Measurements from ENCODE around the gene ASCC1.

DNA sequence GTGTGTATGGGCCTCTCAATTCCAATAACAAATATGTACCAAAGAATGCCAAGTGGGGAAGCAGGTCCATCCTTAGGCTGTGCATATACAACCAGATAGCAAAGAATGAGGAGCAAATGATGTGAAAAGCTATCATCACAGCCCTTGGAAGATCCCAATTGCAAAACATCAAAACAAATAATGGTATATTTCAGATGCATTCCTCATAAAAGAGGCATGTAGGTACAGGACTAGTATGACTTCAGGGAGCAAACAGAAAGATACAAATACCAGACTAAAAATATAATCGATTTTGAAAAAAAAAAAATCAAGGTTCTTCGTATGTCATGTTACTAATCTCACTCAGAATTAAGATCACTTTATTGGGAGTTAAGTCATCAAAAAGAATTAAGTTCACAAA is 109.2 kb downstream of the ASCC1 start:
- TF ChIP-seq, protein P1, sequence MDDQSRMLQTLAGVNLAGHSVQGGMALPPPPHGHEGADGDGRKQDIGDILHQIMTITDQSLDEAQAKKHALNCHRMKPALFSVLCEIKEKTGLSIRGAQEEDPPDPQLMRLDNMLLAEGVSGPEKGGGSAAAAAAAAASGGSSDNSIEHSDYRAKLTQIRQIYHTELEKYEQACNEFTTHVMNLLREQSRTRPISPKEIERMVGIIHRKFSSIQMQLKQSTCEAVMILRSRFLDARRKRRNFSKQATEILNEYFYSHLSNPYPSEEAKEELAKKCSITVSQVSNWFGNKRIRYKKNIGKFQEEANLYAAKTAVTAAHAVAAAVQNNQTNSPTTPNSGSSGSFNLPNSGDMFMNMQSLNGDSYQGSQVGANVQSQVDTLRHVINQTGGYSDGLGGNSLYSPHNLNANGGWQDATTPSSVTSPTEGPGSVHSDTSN (CRISPR knock-in tag; IDR thresholded peaks at IDR 0.05; ENCODE audit: borderline replicate concordance) = no peak
- TF ChIP-seq, protein P2, sequence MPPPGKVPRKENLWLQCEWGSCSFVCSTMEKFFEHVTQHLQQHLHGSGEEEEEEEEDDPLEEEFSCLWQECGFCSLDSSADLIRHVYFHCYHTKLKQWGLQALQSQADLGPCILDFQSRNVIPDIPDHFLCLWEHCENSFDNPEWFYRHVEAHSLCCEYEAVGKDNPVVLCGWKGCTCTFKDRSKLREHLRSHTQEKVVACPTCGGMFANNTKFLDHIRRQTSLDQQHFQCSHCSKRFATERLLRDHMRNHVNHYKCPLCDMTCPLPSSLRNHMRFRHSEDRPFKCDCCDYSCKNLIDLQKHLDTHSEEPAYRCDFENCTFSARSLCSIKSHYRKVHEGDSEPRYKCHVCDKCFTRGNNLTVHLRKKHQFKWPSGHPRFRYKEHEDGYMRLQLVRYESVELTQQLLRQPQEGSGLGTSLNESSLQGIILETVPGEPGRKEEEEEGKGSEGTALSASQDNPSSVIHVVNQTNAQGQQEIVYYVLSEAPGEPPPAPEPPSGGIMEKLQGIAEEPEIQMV (CRISPR knock-in tag; IDR thresholded peaks at IDR 0.05; ENCODE audit: low read depth) = no peak
- no peak for TF ChIP-seq ZKSCAN8 (CRISPR knock-in tag; IDR thresholded peaks at IDR 0.05; ENCODE audit: borderline replicate concordance)
- TF ChIP-seq, protein P3, sequence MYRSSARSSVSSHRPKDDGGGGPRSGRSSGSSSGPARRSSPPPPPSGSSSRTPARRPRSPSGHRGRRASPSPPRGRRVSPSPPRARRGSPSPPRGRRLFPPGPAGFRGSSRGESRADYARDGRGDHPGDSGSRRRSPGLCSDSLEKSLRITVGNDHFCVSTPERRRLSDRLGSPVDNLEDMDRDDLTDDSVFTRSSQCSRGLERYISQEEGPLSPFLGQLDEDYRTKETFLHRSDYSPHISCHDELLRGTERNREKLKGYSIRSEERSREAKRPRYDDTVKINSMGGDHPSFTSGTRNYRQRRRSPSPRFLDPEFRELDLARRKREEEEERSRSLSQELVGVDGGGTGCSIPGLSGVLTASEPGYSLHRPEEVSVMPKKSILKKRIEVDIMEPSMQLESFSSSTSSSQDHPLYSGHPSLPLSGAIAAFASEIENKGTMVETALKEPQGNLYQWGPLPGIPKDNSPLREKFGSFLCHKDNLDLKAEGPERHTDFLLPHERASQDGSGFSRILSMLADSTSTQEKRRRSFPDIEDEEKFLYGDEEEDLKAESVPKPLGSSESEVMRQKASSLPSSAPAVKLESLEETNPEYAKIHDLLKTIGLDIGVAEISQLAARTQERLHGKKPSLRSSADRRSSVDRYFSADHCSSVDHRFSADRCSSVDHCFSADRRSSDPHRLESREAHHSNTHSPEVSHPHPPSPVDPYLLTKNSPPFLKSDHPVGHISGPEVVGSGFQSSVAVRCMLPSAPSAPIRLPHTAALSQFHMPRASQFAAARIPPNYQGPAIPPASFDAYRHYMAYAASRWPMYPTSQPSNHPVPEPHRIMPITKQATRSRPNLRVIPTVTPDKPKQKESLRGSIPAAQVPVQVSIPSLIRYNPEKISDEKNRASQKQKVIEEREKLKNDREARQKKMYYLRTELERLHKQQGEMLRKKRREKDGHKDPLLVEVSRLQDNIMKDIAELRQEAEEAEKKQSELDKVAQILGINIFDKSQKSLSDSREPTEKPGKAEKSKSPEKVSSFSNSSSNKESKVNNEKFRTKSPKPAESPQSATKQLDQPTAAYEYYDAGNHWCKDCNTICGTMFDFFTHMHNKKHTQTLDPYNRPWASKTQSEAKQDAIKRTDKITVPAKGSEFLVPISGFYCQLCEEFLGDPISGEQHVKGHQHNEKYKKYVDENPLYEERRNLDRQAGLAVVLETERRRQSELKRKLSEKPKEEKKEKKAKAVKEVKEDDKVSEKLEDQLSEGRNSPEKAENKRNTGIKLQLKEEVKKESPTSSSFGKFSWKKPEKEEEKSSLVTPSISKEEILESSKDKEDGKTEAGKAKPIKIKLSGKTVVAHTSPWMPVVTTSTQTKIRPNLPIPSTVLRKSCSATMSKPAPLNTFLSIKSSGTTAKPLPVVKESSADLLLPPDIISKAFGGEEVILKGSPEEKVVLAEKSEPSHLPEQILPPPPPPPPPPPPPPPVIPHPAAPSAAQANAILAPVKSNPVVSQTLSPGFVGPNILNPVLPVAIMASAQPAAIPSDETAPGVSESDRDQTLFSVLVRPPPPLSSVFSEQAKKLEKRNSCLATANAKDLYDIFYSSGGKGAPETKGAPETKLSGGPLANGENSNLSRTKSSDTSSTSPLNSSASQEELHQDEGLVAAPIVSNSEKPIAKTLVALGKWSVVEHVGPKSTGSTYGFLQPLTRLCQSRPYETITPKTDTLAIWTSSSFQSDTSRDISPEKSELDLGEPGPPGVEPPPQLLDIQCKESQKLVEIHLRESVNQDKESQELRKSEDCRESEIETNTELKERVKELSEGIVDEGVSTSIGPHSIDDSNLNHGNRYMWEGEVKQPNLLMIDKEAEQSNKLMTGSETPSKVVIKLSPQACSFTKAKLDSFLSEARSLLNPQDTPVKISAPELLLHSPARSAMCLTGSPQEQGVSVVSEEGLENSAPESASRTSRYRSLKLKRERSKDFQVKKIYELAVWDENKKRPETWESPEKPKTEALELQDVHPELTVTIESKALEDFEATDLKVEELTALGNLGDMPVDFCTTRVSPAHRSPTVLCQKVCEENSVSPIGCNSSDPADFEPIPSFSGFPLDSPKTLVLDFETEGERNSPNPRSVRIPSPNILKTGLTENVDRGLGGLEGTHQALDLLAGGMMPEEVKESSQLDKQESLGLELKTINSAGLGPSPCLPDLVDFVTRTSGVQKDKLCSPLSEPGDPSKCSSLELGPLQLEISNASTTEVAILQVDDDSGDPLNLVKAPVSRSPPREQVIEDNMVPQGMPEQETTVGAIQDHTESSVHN (CRISPR knock-in tag; IDR thresholded peaks at IDR 0.05) = no peak
- no peak for TF ChIP-seq YY1 (IDR thresholded peaks at IDR 0.05; ENCODE audit: insufficient read depth, insufficient replicate concordance, low read depth, low read length)
- TF ChIP-seq GATAD2A (CRISPR knock-in tag; IDR thresholded peaks at IDR 0.05) = no peak
- TF ChIP-seq, protein P4, sequence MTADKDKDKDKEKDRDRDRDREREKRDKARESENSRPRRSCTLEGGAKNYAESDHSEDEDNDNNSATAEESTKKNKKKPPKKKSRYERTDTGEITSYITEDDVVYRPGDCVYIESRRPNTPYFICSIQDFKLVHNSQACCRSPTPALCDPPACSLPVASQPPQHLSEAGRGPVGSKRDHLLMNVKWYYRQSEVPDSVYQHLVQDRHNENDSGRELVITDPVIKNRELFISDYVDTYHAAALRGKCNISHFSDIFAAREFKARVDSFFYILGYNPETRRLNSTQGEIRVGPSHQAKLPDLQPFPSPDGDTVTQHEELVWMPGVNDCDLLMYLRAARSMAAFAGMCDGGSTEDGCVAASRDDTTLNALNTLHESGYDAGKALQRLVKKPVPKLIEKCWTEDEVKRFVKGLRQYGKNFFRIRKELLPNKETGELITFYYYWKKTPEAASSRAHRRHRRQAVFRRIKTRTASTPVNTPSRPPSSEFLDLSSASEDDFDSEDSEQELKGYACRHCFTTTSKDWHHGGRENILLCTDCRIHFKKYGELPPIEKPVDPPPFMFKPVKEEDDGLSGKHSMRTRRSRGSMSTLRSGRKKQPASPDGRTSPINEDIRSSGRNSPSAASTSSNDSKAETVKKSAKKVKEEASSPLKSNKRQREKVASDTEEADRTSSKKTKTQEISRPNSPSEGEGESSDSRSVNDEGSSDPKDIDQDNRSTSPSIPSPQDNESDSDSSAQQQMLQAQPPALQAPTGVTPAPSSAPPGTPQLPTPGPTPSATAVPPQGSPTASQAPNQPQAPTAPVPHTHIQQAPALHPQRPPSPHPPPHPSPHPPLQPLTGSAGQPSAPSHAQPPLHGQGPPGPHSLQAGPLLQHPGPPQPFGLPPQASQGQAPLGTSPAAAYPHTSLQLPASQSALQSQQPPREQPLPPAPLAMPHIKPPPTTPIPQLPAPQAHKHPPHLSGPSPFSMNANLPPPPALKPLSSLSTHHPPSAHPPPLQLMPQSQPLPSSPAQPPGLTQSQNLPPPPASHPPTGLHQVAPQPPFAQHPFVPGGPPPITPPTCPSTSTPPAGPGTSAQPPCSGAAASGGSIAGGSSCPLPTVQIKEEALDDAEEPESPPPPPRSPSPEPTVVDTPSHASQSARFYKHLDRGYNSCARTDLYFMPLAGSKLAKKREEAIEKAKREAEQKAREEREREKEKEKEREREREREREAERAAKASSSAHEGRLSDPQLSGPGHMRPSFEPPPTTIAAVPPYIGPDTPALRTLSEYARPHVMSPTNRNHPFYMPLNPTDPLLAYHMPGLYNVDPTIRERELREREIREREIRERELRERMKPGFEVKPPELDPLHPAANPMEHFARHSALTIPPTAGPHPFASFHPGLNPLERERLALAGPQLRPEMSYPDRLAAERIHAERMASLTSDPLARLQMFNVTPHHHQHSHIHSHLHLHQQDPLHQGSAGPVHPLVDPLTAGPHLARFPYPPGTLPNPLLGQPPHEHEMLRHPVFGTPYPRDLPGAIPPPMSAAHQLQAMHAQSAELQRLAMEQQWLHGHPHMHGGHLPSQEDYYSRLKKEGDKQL (CRISPR knock-in tag; IDR thresholded peaks at IDR 0.05; ENCODE audit: low read depth) = no peak
- TF ChIP-seq TCF7 (IDR thresholded peaks at IDR 0.05; ENCODE audit: low read depth) = no peak
- TF ChIP-seq ZNF562 (CRISPR knock-in tag; IDR thresholded peaks at IDR 0.05; ENCODE audit: borderline replicate concordance) = no peak
- TF ChIP-seq ARNTL (CRISPR knock-in tag; IDR thresholded peaks at IDR 0.05) = no peak
- no peak for TF ChIP-seq HOXA7 (CRISPR knock-in tag; IDR thresholded peaks at IDR 0.05)
- TF ChIP-seq, protein P5, sequence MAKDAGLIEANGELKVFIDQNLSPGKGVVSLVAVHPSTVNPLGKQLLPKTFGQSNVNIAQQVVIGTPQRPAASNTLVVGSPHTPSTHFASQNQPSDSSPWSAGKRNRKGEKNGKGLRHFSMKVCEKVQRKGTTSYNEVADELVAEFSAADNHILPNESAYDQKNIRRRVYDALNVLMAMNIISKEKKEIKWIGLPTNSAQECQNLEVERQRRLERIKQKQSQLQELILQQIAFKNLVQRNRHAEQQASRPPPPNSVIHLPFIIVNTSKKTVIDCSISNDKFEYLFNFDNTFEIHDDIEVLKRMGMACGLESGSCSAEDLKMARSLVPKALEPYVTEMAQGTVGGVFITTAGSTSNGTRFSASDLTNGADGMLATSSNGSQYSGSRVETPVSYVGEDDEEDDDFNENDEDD (CRISPR knock-in tag; IDR thresholded peaks at IDR 0.05; ENCODE audit: borderline replicate concordance) = no peak
- TF ChIP-seq, protein P6, sequence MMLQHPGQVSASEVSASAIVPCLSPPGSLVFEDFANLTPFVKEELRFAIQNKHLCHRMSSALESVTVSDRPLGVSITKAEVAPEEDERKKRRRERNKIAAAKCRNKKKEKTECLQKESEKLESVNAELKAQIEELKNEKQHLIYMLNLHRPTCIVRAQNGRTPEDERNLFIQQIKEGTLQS (CRISPR knock-in tag; IDR thresholded peaks at IDR 0.05) = no peak

Data from HepG2 (cell line).